HepG2 (cell line): Measurements from ENCODE around the gene SLC23A3.

Experiments used
- ATRX ChIP-seq: sonication (generic); formaldehyde crosslinking; IDR thresholded peaks from 2 replicates; pipeline ENCODE4 v1.4.0; 2020; ENCODE audit warnings: missing genetic modification reagents, borderline replicate concordance
- BHLHE40 ChIP-seq: IDR thresholded peaks from 2 replicates; pipeline ENCODE4 v1.6.1; 2011; ENCODE audit warnings: low read length, improper control_type of control experiment
- FOXP1 ChIP-seq, 2 experiments: fragments of 450-650 bp in 1 of 2; IDR thresholded peaks; 2 replicates each; pipeline ENCODE4 v1.6.1; 2017 to 2018; ENCODE audit warnings: antibody characterized with exemption in 1 of 2
- NR1H2 ChIP-seq: sonication (generic); formaldehyde crosslinking; IDR thresholded peaks from 2 replicates; pipeline ENCODE4 v1.8.1; 2022; ENCODE audit warnings: low read depth, missing genetic modification reagents, borderline replicate concordance
- RNF2 ChIP-seq: fragments of 450-650 bp; conservative IDR thresholded peaks from 2 replicates; pipeline ENCODE4 v1.6.1; 2016; ENCODE audit warnings: low read depth
- TF ChIP-seq, protein P1 (sequence below): sonication (generic); formaldehyde crosslinking; IDR thresholded peaks from 2 replicates; pipeline ENCODE4 v1.8.1; 2023; ENCODE audit warnings: mild to moderate bottlenecking, inconsistent platforms, moderate library complexity, missing genetic modification reagents, borderline replicate concordance
- TF ChIP-seq, protein P2 (sequence below): sonication (generic); formaldehyde crosslinking; IDR thresholded peaks from 2 replicates; pipeline ENCODE4 v1.8.0; 2022; ENCODE audit warnings: mild to moderate bottlenecking, missing genetic modification reagents; ENCODE audit not compliant: insufficient replicate concordance

DNA sequence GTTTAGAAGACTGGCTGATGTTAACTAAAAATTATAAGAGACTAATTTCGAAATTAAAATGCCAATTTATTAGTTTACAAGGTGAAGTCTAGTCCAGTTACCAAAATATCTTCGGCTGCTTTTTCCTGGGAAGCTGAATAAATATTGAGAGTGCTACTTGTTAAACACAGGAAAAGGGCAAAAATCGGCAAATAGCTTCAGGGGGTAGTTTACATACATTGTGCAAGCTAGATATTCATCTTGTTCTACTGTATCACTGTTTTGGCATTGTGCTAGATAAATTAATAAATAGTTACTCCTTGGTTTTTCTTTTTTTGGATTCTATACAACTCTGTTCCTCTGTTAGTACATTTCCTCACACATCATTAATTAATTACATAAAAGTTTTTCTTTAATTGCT lies 38.5 kb downstream of the SLC23A3 start:
- TF ChIP-seq FOXP1 (IDR thresholded peaks at IDR 0.05) (no peak), FOXP1 (CRISPR knock-in tag; IDR thresholded peaks at IDR 0.05) (peak; percentile 42; the same call in 1 of the 2 replicates), BHLHE40 (no peak), NR1H2 (CRISPR knock-in tag) (no peak), RNF2 (no peak), ATRX (CRISPR knock-in tag) (no peak)
- TF ChIP-seq, protein P1, sequence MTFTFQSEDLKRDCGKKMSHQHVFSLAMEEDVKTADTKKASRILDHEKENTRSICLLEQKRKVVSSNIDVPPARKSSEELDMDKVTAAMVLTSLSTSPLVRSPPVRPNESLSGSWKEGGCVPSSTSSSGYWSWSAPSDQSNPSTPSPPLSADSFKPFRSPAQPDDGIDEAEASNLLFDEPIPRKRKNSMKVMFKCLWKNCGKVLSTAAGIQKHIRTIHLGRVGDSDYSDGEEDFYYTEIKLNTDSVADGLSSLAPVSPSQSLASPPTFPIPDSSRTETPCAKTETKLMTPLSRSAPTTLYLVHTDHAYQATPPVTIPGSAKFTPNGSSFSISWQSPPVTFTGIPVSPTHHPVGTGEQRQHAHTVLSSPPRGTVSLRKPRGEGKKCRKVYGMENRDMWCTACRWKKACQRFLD (CRISPR knock-in tag), result no peak
- TF ChIP-seq, protein P2, sequence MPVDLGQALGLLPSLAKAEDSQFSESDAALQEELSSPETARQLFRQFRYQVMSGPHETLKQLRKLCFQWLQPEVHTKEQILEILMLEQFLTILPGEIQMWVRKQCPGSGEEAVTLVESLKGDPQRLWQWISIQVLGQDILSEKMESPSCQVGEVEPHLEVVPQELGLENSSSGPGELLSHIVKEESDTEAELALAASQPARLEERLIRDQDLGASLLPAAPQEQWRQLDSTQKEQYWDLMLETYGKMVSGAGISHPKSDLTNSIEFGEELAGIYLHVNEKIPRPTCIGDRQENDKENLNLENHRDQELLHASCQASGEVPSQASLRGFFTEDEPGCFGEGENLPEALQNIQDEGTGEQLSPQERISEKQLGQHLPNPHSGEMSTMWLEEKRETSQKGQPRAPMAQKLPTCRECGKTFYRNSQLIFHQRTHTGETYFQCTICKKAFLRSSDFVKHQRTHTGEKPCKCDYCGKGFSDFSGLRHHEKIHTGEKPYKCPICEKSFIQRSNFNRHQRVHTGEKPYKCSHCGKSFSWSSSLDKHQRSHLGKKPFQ, result no peak
